Dermis microvascular lymphatic vessel endothelial cell (primary cell): ENCODE measurements around the gene NPR2. TPM values are rescaled to one million over a fixed set of nuclear protein-coding genes. Genes with fewer than 3 reads are reported as not detected.

Source experiments
- DNase-seq, 2 donors: peaks; one replicate each; pipeline versions ENCODE4 v3.0.0 to v3.0.0-alpha.2; 2010; ENCODE audit warnings: low read depth in 2 of 2
- total RNA-seq: library from RNA; depleted of rRNA; stranded (reverse); fragments of >200 nt; gene quantifications from 2 replicates; pipeline ENCODE4 v1.2.1, GENCODE V29; 2014

NPR2 gene
- total RNA-seq, 1 donor from 2014 or later: 1.5 TPM

GRCh38 chr9:35856206-35856605 lies 64.8 kb downstream of the NPR2 start:
- DNase-seq: no peak

GRCh38 chr9:35856882-35857281 lies 65.5 kb downstream of the NPR2 start:
- no peak for DNase-seq

GRCh38 chr9:35858458-35858857 lies 67.1 kb downstream of the NPR2 start:
- no peak for DNase-seq

Other genes with a start within 250 kb of the NPR2 start
- gene TESK1, start 186.3 kb upstream of the NPR2 start, total RNA-seq: 3.1 and 5.8 TPM in 2 replicates
- 0.13 TPM in 1 of 2 replicates, not detected in the other for gene CD72, start 173.2 kb upstream of the NPR2 start, total RNA-seq
- gene SIT1, start 140.7 kb upstream of the NPR2 start, total RNA-seq: not detected in 2 replicates
- gene RMRP, start 133.6 kb upstream of the NPR2 start, total RNA-seq: 194,626 and 272,621 TPM in 2 replicates
- 7.7 and 10.9 TPM in 2 replicates for gene CCDC107, start 133.3 kb upstream of the NPR2 start, total RNA-seq
- gene ARHGEF39, start 126.4 kb upstream of the NPR2 start, total RNA-seq: 0.51 and 1.0 TPM in 2 replicates
- 0.13 TPM in 2 replicates for gene CA9, start 117.7 kb upstream of the NPR2 start, total RNA-seq
- 4.4 and 6.2 TPM in 2 replicates for gene TPM2, start 101.7 kb upstream of the NPR2 start, total RNA-seq
- gene TLN1, start 59.4 kb upstream of the NPR2 start, total RNA-seq: 230 and 315 TPM in 2 replicates
- gene CREB3, start 58.9 kb upstream of the NPR2 start, total RNA-seq: 35.5 and 39.9 TPM in 2 replicates
- 66.6 and 78.1 TPM in 2 replicates for gene GBA2, start 42.4 kb upstream of the NPR2 start, total RNA-seq
- 9.0 and 11.3 TPM in 2 replicates for gene RGP1, start 42.3 kb upstream of the NPR2 start, total RNA-seq
- 142 and 187 TPM in 2 replicates for gene MSMP, start 37.3 kb upstream of the NPR2 start, total RNA-seq
- not detected in 2 replicates for gene SPAG8, start 20.7 kb downstream of the NPR2 start, total RNA-seq
- gene HINT2, start 23.5 kb downstream of the NPR2 start, total RNA-seq: 4.4 and 9.9 TPM in 2 replicates
- gene FAM221B, start 37.1 kb downstream of the NPR2 start, total RNA-seq: not detected in 2 replicates
- 0.13 and 0.25 TPM in 2 replicates for gene TMEM8B, start 37.6 kb downstream of the NPR2 start, total RNA-seq
- gene OR13J1, start 78.8 kb downstream of the NPR2 start, total RNA-seq: not detected in 2 replicates
- 2.6 and 3.3 TPM in 2 replicates for gene HRCT1, start 114.6 kb downstream of the NPR2 start, total RNA-seq
- gene SPAAR, start 117.9 kb downstream of the NPR2 start, total RNA-seq: 0.76 and 2.8 TPM in 2 replicates
- gene OR2S2, start 166.6 kb downstream of the NPR2 start, total RNA-seq: not detected in 2 replicates
- gene RECK, start 245.3 kb downstream of the NPR2 start, total RNA-seq: 21.7 and 32.9 TPM in 2 replicates